Colonic mucosa (tissue), 4 donors: Measurements from ENCODE around the gene ZFYVE21. TPM values are rescaled to one million over a fixed set of nuclear protein-coding genes. Genes with fewer than 3 reads are reported as not detected.

ENCODE experiments used
- DNase-seq: peaks from one replicate; pipeline ENCODE4 v3.0.0-alpha.2; 2020
- H3K27ac ChIP-seq: fragments of 200-600 bp; one replicate; pipeline ENCODE4 v1.8.0; 2021
- H3K27me3 ChIP-seq: fragments of 200-600 bp; one replicate; pipeline ENCODE4 v1.8.0; 2021
- H3K36me3 ChIP-seq: fragments of 200-600 bp; one replicate; pipeline ENCODE4 v1.8.0; 2021
- H3K4me1 ChIP-seq: fragments of 200-600 bp; one replicate; pipeline ENCODE4 v1.8.0; 2021; ENCODE audit warnings: mild to moderate bottlenecking
- H3K4me3 ChIP-seq: fragments of 200-600 bp; one replicate; pipeline ENCODE4 v1.8.0; 2021
- H3K9ac ChIP-seq, 2 donors: one replicate each; pipeline ENCODE4 v1.7.0; 2013; ENCODE audit warnings: control low read depth in 2 of 2, low read depth in 2 of 2, low read length in 2 of 2
- H3K9me3 ChIP-seq: fragments of 200-600 bp; one replicate; pipeline ENCODE4 v1.8.0; 2021
- CTCF ChIP-seq: fragments of 200-600 bp; IDR thresholded peaks from one replicate; pipeline ENCODE4 v1.8.0; 2022; ENCODE audit warnings: antibody characterized with exemption, mild to moderate bottlenecking
- intact Hi-C: fragments of 100-400 bp; cut with DNase I; formaldehyde crosslinking; loops from one replicate; pipeline ENCODE4 v1.14.1; 2022
- total RNA-seq, 2 donors: library from RNA; stranded (reverse); fragmentation: NEBNext Ultra II Directional in 1 of 2; extraction: Animal tissue kit (Norgen Biotek cat#: 25700) in 1 of 2; gene quantifications; one replicate each; pipeline ENCODE4 v1.2.1, GENCODE V29; 2021
- donor health status: healthy.
- donor health status: DM: no; HTN: no; CAD: no.
- donor health status: DM: no; HTN: no; CAD: no.

Gene ZFYVE21
- total RNA-seq, 2 donors from 2014 or later, result 49.3 to 68.9 TPM

- no peaks in the 10 kb centered on the region for H3K36me3 ChIP-seq
- no peaks in the 10 kb centered on the region for H3K27me3 ChIP-seq
- no peaks in the 10 kb centered on the region for H3K4me1 ChIP-seq
- intact Hi-C loops, result no loop called here
- no peak overlapping the region for H3K4me3 ChIP-seq
- TF ChIP-seq CTCF, result no peak
- no peak overlapping the region for H3K9ac ChIP-seq
- DNase-seq, result no peak
- H3K9me3 ChIP-seq, result no peaks in the 10 kb centered on the region
- H3K27ac ChIP-seq, result no peak overlapping the region
Observed at GRCh38 chr14:103705118-103705503, 10.5 kb upstream of the ZFYVE21 start.

GRCh38 chr14:103705504-103706284, 9.9 kb upstream of the ZFYVE21 start:
- H3K27me3 ChIP-seq, result no peaks in the 10 kb centered on the region
- intact Hi-C loops, result no loop called here
- no peak overlapping the region for H3K9ac ChIP-seq
- H3K4me1 ChIP-seq, result no peaks in the 10 kb centered on the region
- H3K27ac ChIP-seq, result no peak overlapping the region
- H3K9me3 ChIP-seq, result no peaks in the 10 kb centered on the region
- no peak overlapping the region for H3K4me3 ChIP-seq
- no peaks in the 10 kb centered on the region for H3K36me3 ChIP-seq
- DNase-seq, result no peak
- TF ChIP-seq CTCF, result no peak

- Histone ChIP-seq H3K9me3 (no peaks in the 10 kb centered on the region), H3K4me1 (peaks cover 4% of the 10 kb centered on the region), H3K27me3 (no peaks in the 10 kb centered on the region), H3K4me3 (no peak overlapping the region), H3K36me3 (no peaks in the 10 kb centered on the region), H3K9ac (no peak overlapping the region), H3K27ac (no peak overlapping the region)
- intact Hi-C loops, result no loop called here
- TF ChIP-seq CTCF, result no peak
- no peak for DNase-seq
Observed at GRCh38 chr14:103706551-103707328, 8.9 kb upstream of the ZFYVE21 start.

- TF ChIP-seq CTCF, result no peak
- Histone ChIP-seq H3K9me3 (no peaks in the 10 kb centered on the region), H3K36me3 (no peaks in the 10 kb centered on the region), H3K27me3 (no peaks in the 10 kb centered on the region), H3K4me3 (no peak overlapping the region), H3K27ac (no peak overlapping the region), H3K4me1 (peaks cover 5% of the 10 kb centered on the region), H3K9ac (no peak overlapping the region)
- DNase-seq, result no peak
- intact Hi-C loops, result no loop called here
Observed at GRCh38 chr14:103707329-103708263, 8.0 kb upstream of the ZFYVE21 start.

GRCh38 chr14:103708750-103709187, 6.8 kb upstream of the ZFYVE21 start:
- Histone ChIP-seq H3K36me3 (no peaks in the 10 kb centered on the region), H3K9ac (no peak overlapping the region), H3K27ac (no peak overlapping the region), H3K27me3 (no peaks in the 10 kb centered on the region), H3K4me1 (peaks cover 5% of the 10 kb centered on the region), H3K4me3 (no peak overlapping the region), H3K9me3 (no peaks in the 10 kb centered on the region)
- intact Hi-C loops, result no loop called here
- TF ChIP-seq CTCF, result no peak
- DNase-seq, result no peak
